GM19240 (cell line): Measurements from ENCODE around the gene ALDH1A2.

Experiments used
- DNase-seq: peaks from one replicate; pipeline ENCODE4 v3.0.0; 2011; ENCODE audit warnings: low spot score; ENCODE audit not compliant: insufficient read length

ALDH1A2 gene

DNA sequence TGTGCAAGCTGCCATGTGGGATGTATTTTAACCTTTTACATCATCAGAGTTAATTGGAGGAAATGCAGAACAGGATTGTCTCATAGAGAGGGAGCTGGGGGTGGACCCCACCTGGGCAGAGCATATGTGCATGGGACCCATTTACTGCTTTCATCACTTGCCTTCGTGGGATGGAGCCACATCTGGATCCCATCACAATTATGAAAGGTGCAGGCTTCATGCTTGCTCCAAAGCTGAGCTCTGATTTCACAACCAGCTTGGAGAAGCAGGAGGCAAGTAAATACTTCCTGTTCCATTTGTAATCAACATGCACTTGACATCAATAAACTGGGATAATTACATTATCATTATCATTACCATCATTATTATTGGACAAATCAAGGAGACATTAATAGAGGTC lies 161.9 kb downstream of the ALDH1A2 start:
- no peak for DNase-seq
